ENCODE measurements around the gene COL5A1. TPM values are rescaled to one million over a fixed set of nuclear protein-coding genes. Genes with fewer than 3 reads are reported as not detected.
"Not testable (repeated sequence)": the region's sequence is repeated elsewhere in the genome, so short reads cannot be mapped to it uniquely, and the experiment has no call there.

Gene COL5A1
- total RNA-seq, 1 donor from 2014 or later = 1,552 TPM

DNA sequence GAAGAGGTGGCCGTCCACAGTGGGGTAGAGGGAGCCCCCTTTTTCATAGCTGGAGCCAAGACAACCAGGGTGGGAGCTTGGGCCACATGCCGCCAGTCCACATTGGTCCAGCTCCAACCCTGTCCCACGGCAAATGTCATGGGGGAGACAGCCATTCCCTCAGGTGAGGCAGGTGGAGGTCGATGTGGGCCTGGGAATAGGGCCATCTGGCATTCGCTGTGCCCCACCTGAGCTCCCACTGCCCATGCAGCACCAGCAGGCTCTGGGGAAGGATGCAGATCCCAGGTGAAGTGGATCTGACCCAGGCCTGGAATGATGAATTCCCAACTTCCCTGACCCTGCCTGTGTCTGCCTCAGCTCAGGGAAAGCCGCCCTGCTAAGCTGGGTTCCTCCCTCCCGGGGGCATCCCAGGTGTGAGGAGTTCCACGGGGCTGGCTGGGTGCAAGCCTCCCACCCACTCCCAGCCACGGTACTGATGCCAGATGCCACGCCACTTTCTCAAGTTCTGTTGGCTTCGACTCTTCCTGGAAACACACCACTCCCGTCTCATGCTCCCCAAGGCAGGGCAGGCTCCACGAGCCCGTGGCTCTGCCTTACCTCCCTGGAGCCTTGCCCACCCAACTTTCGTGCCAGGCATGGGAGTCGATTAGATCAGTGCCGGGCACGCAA, 213.8 kb downstream of the COL5A1 start:
- H3K36me3 Mint-ChIP-seq (ENCODE audit: unreplicated experiment) = no peaks in the 10 kb centered on the region
- no peaks in the 10 kb centered on the region for H3K4me1 Mint-ChIP-seq (ENCODE audit: unreplicated experiment)
- TF ChIP-seq, protein P1, sequence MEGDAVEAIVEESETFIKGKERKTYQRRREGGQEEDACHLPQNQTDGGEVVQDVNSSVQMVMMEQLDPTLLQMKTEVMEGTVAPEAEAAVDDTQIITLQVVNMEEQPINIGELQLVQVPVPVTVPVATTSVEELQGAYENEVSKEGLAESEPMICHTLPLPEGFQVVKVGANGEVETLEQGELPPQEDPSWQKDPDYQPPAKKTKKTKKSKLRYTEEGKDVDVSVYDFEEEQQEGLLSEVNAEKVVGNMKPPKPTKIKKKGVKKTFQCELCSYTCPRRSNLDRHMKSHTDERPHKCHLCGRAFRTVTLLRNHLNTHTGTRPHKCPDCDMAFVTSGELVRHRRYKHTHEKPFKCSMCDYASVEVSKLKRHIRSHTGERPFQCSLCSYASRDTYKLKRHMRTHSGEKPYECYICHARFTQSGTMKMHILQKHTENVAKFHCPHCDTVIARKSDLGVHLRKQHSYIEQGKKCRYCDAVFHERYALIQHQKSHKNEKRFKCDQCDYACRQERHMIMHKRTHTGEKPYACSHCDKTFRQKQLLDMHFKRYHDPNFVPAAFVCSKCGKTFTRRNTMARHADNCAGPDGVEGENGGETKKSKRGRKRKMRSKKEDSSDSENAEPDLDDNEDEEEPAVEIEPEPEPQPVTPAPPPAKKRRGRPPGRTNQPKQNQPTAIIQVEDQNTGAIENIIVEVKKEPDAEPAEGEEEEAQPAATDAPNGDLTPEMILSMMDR (IDR thresholded peaks at IDR 0.05) = no peak
- DNase-seq (ENCODE audit: extremely low spot score, unreplicated experiment) = peak; percentile 70
- no peak overlapping the region for H3K27ac Mint-ChIP-seq (ENCODE audit: unreplicated experiment)
- no peak overlapping the region for H3K4me3 Mint-ChIP-seq (ENCODE audit: unreplicated experiment)
- peaks cover 16% of the 10 kb centered on the region for H3K9me3 Mint-ChIP-seq (ENCODE audit: unreplicated experiment)
- no peaks in the 10 kb centered on the region for H3K27me3 Mint-ChIP-seq (ENCODE audit: unreplicated experiment)

DNA sequence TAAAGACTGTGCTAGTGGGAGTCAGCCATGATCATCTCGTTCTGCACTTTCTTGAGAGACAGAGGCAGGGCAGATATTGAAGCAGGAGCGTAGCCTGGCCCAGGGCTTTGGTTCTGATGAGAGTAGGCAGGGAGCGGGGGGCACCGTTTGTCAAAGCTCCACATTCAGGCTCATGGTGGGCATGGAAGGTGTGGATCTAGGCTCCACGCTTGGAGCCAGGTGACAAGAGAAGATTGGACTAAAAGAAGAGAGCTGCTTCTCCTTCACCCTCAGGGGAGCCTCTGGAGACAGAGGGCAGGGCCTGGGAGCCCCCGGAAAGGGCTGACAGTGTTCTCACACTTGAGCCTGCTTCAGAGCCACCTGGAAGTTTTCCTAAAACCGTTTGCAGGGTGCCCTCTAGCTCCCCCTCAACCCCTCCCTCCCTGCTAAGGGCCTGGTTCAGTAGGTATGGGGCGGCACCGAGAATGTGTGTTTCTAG, 214.3 kb downstream of the COL5A1 start:
- H3K4me1 Mint-ChIP-seq (ENCODE audit: unreplicated experiment) = no peaks in the 10 kb centered on the region
- H3K9me3 Mint-ChIP-seq (ENCODE audit: unreplicated experiment) = peaks cover 20% of the 10 kb centered on the region
- no peaks in the 10 kb centered on the region for H3K27me3 Mint-ChIP-seq (ENCODE audit: unreplicated experiment)
- peaks cover 1% of the 10 kb centered on the region for H3K36me3 Mint-ChIP-seq (ENCODE audit: unreplicated experiment)
- TF ChIP-seq, protein P1 (IDR thresholded peaks at IDR 0.05) = no peak
- no peak overlapping the region for H3K4me3 Mint-ChIP-seq (ENCODE audit: unreplicated experiment)
- no peak for DNase-seq (ENCODE audit: extremely low spot score, unreplicated experiment)
- H3K27ac Mint-ChIP-seq (ENCODE audit: unreplicated experiment) = no peak overlapping the region

DNA sequence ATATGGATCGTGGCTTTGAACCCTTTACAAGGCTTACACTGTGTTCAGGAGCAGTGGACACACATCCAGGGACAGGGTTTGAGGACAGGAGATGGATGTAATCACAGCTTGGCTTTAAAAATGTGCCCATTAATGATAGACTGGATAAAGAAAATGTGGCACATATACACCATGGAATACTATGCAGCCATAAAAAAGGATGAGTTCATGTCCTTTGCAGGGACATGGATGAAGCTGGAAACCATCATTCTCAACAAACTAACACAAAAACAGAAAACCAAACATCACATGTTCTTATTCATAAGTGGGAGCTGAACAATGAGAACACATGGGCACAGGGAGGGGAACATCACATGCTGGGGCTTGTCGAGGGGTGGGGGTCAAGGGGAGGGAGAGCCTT, 215.8 kb downstream of the COL5A1 start:
- not testable (repeated sequence) for H3K27ac Mint-ChIP-seq (ENCODE audit: unreplicated experiment); DNase-seq (ENCODE audit: extremely low spot score, unreplicated experiment); H3K36me3 Mint-ChIP-seq (ENCODE audit: unreplicated experiment); H3K4me3 Mint-ChIP-seq (ENCODE audit: unreplicated experiment); H3K4me1 Mint-ChIP-seq (ENCODE audit: unreplicated experiment); H3K27me3 Mint-ChIP-seq (ENCODE audit: unreplicated experiment)
- H3K9me3 Mint-ChIP-seq (ENCODE audit: unreplicated experiment) = peaks cover 20% of the 10 kb centered on the region

DNA sequence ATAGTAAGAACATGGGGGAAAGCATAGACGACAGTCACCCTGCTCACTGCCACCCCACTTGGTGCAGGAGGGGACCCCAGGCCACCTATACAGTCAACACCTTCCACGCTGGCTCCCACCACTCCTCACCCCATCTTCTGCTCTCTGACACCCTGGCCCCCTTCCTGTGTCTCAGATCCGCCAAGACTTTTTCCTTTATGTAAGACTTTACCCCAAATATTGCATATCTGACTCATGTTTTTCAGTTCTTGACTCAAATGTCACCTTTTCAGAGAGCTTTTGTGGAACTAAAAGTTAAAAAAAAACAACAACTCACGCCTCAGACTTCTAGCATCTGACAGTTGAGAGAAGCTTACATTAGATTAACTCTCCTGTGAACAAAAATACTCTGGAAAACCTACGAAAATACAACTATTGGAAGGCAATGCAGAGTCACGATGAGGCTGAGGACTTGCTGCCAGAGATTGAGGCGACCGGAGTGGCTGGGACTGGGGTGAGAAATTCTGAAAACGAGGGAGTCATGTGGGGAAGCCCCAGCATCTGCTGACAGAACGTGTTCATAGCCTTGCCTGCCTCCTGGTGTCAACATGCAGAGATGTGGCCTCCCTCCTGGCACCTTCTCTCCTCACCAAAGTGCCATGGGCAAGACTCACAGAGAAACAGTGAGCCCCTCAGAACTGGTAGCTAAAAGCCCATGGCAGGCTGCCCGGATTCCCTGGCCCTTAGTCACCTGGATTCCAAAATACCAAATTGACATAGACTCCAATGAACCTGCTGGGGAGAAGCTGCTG, 216.6 kb downstream of the COL5A1 start:
- no peak overlapping the region for H3K27ac Mint-ChIP-seq (ENCODE audit: unreplicated experiment)
- peak; percentile 51 for DNase-seq (ENCODE audit: extremely low spot score, unreplicated experiment)
- no peak overlapping the region for H3K4me3 Mint-ChIP-seq (ENCODE audit: unreplicated experiment)
- H3K4me1 Mint-ChIP-seq (ENCODE audit: unreplicated experiment) = no peaks in the 10 kb centered on the region
- H3K27me3 Mint-ChIP-seq (ENCODE audit: unreplicated experiment) = no peaks in the 10 kb centered on the region
- H3K9me3 Mint-ChIP-seq (ENCODE audit: unreplicated experiment) = peaks cover 20% of the 10 kb centered on the region
- peaks cover 1% of the 10 kb centered on the region for H3K36me3 Mint-ChIP-seq (ENCODE audit: unreplicated experiment)
- TF ChIP-seq, protein P1 (IDR thresholded peaks at IDR 0.05) = no peak

DNA sequence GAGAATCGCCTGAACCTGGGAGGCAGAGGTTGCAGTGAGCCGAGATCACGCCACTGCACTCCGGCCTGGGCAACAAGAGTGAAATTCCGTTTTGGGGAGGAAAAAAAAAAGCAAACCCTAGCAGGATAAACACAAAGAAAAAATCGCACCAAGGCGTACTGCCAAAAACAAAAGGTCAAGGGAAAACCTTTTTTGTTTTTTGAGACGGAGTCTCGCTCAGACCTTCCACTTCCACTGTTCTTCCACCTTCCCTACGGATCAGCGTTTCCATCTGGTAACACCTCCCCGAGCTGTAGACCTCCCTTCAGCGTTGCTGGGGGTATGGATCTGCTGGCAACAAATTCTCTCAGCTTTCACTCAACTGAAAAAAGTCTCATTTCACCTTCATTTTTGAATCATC, 218.9 kb downstream of the COL5A1 start:
- TF ChIP-seq, protein P1 (IDR thresholded peaks at IDR 0.05) = no peak
- peaks cover 20% of the 10 kb centered on the region for H3K9me3 Mint-ChIP-seq (ENCODE audit: unreplicated experiment)
- DNase-seq (ENCODE audit: extremely low spot score, unreplicated experiment) = no peak
- no peak overlapping the region for H3K27ac Mint-ChIP-seq (ENCODE audit: unreplicated experiment)
- no peaks in the 10 kb centered on the region for H3K27me3 Mint-ChIP-seq (ENCODE audit: unreplicated experiment)
- peaks cover 6% of the 10 kb centered on the region for H3K4me1 Mint-ChIP-seq (ENCODE audit: unreplicated experiment)
- H3K36me3 Mint-ChIP-seq (ENCODE audit: unreplicated experiment) = peaks cover 1% of the 10 kb centered on the region
- H3K4me3 Mint-ChIP-seq (ENCODE audit: unreplicated experiment) = no peak overlapping the region

Data from osteocyte (in vitro differentiated cells).